GM12878 (cell line): ENCODE measurements around the gene MYADM.

Experiments
- CHD2 ChIP-seq: IDR thresholded peaks from 2 replicates; pipeline ENCODE4 v1.6.1; 2011; ENCODE audit warnings: low read depth, low read length, improper control_type of control experiment, borderline replicate concordance
- CTCF ChIP-seq, 3 experiments: IDR thresholded peaks in 2 of 3; conservative IDR thresholded peaks in 1 of 3; 2 replicates each; pipeline ENCODE4 v1.5.1; 2011; ENCODE audit warnings: low read depth in 3 of 3, low read length in 3 of 3, mild to moderate bottlenecking in 3 of 3, control low read depth in 2 of 3, moderate library complexity in 2 of 3, inconsistent platforms in 1 of 3, mixed read lengths in 1 of 3; ENCODE audit not compliant: control insufficient read depth in 2 of 3, insufficient read depth in 1 of 3; ENCODE audit errors: extremely low read depth in 1 of 3
- EZH2 ChIP-seq: IDR thresholded peaks from 2 replicates; pipeline ENCODE4 v1.6.1; 2012; ENCODE audit warnings: low read depth, mild to moderate bottlenecking, control low read depth, inconsistent platforms, low read length, borderline replicate concordance; ENCODE audit not compliant: control insufficient read depth
- HCFC1 ChIP-seq: fragments of 150-350 bp; IDR thresholded peaks from 2 replicates; pipeline ENCODE4 v1.6.1; 2014; ENCODE audit warnings: low read length
- IKZF1 ChIP-seq: fragments of 450-650 bp; conservative IDR thresholded peaks from 2 replicates; pipeline ENCODE4 v1.6.1; 2017; ENCODE audit warnings: antibody characterized with exemption, mild to moderate bottlenecking
- LARP7 ChIP-seq: fragments of 450-650 bp; IDR thresholded peaks from 2 replicates; pipeline ENCODE4 v1.6.1; 2017; ENCODE audit warnings: mild to moderate bottlenecking
- MAX ChIP-seq: IDR thresholded peaks from 2 replicates; pipeline ENCODE4 v1.6.1; 2012; ENCODE audit warnings: low read depth, low read length, improper control_type of control experiment
- MEF2A ChIP-seq: IDR thresholded peaks from 2 replicates; pipeline ENCODE4 v1.6.1; 2011; ENCODE audit warnings: low read depth, mild to moderate bottlenecking, low read length, moderate library complexity; ENCODE audit not compliant: insufficient read depth
- POLR2A ChIP-seq: IDR thresholded peaks from 2 replicates; pipeline ENCODE4 v1.6.1; 2011; ENCODE audit warnings: low read depth, mild to moderate bottlenecking, low read length
- SP1 ChIP-seq: IDR thresholded peaks from one replicate; pipeline ENCODE4 v1.6.1; 2011; ENCODE audit warnings: low read depth, low read length

- TF ChIP-seq CTCF (IDR thresholded peaks at IDR 0.05 in 2 of 3, conservative IDR thresholded peaks at IDR 0.05 in 1 of 3; ENCODE audit: control insufficient read depth in 2 of 3, extremely low read depth in 1 of 3, insufficient read depth in 1 of 3, low read depth in 3 of 3, low read length in 3 of 3): no peak
- TF ChIP-seq MEF2A: no peak
- no peak for TF ChIP-seq CHD2
- TF ChIP-seq POLR2A: no peak
- no peak for TF ChIP-seq SP1
- TF ChIP-seq HCFC1: no peak
- no peak for TF ChIP-seq LARP7
- TF ChIP-seq IKZF1: no peak
- TF ChIP-seq EZH2: no peak
- no peak for TF ChIP-seq MAX
These were observed 39.5 kb downstream of the MYADM start for GRCh38 chr19:53907193-53907581.
